ENCODE measurements around the gene DLGAP1.

DNA sequence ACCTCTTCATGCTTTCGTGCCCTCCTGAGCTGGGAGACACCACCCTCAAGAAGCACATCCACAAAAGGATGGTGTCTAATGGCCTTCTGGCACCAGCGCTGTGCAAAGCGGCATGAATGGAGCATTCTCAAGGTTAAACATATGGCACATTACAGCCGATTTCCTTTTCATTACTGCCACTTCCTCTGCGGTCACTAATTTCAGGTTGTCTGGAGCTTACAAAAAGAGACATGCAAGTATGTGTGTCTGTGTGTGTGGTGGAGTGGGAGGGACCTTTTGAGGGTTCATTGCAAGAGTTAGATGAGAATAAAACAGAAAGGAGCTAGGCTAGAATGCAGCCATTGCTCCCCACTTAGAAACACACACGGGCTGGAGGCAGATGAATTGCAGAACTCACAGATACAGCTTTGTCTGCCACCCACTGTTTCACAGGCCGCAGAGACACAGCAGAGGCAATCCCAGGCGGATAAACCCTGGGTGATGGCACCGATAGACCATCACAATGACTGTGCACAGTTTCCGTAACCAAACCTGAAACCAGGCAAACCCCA is 929.2 kb downstream of the DLGAP1 start:
- TF ChIP-seq CTCF (IDR thresholded peaks at IDR 0.05) (no peak), POLR2A (IDR thresholded peaks at IDR 0.05) (no peak)

Measured in testis (tissue), 2 donors.